ENCODE data around the gene CSH1.
"Not testable (repeated sequence)": the region's sequence is repeated elsewhere in the genome, so short reads cannot be mapped to it uniquely, and the experiment has no call there.

Gene CSH1

DNA sequence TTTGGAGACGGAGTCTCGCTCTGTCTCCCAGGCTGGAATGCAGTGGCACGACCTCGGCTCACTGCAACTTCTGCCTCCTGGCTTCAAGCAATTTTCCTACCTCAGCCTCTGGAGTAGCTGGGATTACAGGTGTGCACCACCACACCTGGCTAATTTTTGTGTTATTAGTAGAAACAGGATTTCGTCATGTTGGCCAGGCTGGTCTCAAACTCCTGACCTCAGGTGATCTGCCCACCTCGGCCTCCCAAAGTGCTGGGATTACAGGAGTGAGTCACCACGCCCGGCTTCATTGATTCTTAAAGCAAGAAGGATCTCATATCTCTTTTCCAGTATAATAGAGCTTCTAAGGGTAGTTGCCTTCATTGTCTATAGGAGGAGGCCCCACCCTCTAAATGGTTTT, 8.4 kb upstream of the CSH1 start:
- not testable (repeated sequence) for DNase-seq (ENCODE audit: low read depth, low spot score)

DNA sequence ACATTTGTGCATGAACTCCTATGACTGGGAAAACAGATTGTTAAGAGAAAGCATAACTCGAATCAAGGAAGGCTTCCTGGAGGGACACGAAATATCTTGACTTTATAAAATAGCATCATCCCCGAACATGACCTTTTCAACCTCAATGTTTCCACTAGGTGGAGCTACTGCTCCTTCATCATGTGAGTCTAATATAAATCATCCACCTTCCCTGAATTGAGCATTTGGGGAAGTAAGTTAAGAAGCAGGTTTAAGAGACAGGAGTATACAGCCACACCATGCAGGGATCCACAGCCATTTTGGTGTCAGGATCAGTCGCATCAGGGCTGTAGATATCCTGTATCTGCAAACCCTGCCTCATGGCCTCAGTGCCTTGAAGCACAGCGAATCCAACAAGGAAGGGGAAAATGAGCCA, 7.4 kb upstream of the CSH1 start:
- DNase-seq (ENCODE audit: low read depth, low spot score), result not testable (repeated sequence)

DNA sequence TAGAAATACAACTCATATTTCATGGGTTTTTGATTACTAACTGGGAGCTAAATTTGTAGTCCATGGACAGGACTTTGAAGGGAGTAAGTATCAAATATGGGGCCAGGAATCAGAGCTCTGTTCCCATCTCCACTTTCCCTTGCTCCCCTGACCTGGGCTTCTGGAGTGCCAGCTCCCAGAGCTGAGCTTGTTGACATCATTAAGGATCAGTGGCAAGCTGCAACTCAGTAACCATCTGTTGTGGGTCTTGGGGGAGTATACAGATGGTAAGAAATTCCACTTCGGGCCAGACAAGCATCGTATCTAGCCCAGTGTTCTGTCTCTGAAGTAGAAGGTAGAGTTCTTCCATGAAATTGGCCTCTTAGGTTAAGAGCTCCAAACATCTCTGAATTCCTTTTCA, 5.6 kb upstream of the CSH1 start:
- DNase-seq (ENCODE audit: low read depth, low spot score), result not testable (repeated sequence)

DNA sequence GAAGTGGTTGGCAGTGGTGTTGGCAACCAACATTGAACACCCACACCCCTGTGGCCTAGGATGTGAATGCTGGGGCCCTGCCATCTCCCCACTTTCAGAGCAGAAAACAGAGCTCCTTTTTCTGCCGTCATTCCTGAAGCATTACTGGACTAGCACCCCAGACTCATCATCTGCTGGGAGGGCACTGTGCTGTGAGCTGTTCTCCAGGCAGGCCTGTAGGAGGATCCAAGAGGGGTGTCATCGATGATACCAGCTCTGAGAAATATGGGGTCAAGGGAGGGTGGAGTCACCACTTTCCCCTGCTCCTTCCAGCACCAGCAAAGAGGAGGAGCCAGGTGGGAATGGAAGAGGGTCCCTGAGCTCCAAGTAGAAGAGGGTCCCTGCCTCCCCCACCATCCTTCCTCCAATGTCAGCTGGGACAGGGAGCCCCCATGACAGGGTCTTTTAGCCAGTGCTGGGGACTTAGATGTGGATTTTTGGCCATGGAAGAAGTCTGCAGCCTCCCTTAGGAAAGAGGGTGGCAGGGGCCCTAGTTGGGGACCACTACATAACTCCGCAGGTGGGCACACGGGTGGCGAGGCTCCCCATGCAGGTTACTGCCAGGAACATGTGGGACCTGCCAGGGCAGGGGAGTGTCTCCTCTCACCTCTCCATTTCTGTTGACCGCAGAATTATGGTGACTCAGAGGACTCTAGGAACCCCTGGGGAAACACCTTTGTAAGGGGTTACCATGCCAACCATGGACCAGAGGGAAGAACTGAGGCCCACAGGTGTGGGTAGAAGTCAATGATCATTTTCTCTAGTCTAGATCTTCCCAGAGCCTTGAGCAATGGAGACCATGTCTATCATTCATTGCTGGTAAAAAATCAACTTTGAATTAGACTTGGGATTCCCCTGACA, 2.8 kb upstream of the CSH1 start:
- DNase-seq (ENCODE audit: low read depth, low spot score), result not testable (repeated sequence)

DNA sequence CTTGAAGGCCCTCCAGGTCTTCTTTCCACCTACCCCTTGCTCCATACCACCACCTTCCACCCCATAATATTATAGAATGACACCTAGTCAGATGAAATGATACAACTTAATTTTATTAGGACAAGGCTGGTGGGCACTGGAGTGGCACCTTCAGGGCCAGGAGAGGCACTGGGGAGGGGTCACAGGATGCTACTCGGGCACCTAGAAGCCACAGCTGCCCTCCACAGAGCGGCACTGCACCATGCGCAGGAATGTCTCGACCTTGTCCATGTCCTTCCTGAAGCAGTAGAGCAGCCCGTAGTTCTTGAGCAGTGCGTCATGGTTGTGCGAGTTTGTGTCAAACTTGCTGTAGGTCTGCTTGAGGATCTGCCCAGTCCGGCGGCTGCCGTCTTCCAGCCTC, 1.6 kb downstream of the CSH1 start:
- not testable (repeated sequence) for DNase-seq (ENCODE audit: low read depth, low spot score)

DNA sequence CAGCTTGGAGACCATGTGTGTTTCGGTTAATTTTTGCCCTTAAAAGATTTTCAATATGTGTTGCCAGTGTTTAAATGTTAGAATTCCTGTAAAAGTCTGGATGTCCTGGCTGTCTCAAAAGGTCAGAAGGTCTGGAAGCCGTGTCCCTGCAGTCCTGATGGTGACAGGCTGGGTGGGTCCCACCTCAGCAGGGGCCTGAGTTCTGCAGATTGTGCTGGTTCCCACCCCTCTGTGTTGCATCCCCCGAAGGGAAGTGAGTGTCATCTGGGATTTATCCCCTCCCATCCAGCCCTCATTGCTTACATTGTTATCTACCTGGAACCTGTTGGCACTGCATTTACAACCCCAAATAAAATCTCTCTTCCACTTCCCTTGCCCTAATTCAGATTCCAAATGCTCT, 2.4 kb downstream of the CSH1 start:
- DNase-seq (ENCODE audit: low read depth, low spot score), result not testable (repeated sequence)

DNA sequence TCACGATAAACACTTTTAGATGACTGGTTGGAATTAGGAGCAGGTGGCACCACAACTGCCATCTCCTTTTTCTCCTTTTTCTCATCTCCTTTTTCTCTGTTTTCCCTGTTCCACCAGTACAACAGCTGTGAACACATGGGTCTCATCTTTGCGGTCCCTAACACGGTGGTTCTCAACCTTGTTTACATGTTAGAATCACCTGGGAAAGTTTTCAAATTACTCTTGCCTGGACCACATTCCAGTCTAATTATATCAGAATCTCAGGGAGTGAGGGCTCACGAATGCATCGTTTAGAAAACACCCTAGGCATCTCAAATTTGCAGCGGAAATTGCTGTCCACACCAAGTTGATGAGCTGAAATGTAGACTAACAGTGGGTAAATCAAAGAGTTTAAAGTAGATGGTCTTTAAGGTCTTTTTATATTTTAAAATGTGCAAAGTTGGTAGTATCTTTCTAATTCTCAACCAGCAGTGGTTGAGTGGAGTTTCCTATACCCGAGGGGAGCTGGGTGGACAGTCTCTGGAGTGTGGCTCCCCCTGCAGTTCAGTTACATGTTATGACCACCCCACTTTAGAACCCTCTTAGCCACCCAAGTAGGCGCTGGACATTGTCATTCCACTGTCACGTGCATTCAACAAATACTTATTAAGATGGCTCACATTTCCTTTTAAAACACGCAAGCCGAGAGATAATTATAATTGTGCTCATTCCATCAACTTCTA, 3.9 kb downstream of the CSH1 start:
- not testable (repeated sequence) for DNase-seq (ENCODE audit: low read depth, low spot score)

DNA sequence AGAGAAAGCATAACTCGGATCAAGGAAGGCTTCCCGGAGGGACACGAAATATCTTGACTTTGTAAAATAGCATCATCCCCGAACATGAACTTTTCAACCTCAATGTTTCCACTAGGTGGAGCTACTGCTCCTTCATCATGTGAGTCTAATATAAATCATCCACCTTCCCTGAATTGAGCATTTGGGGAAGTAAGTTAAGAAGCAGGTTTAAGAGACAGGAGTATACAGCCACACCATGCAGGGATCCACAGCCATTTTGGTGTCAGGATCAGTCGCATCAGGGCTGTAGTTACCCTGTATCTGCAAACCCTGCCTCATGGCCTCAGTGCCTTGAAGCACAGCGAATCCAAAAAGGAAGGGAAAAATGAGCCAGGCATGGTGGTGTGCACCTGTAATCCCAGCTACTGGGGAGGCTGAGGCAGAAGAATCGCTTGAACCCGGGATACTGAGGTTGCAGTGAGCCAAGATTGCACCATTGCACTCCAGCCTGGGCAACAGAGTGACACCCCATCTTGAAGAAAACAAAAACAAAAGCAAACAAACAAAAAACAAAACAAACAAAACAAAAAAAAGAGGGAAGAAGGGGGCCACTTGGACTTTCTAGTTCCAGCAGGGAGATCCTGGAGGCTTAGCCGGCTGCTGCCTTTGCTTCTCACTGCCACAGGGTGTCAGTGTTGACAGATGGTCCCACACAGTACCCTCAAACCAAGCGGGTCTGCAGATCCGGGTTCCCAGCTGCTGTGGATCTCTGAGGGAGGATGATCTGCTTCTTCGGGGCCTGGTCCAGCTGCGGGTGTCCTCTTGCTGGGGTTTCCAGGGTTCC, 7.1 kb downstream of the CSH1 start:
- not testable (repeated sequence) for DNase-seq (ENCODE audit: low read depth, low spot score)

DNA sequence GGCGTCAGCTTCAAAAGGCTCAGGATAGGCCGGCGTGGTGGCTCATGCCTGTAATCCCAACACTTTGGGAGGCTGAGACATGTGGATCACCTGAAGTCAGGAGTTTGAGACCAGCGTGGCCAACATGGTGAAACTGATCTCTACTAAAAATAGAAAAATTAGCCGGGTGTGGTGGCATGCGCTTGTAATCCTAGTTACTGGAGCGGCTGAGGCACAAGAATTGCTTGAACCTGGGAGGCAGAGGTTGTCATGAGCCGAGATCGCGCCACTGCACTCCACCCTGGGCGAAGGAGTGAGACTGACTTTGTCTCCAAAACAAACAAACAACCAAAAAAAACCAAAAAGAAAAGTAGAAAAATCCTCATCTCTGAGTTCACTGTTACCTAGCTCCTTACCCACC, 11.3 kb downstream of the CSH1 start:
- not testable (repeated sequence) for DNase-seq (ENCODE audit: low read depth, low spot score)

DNA sequence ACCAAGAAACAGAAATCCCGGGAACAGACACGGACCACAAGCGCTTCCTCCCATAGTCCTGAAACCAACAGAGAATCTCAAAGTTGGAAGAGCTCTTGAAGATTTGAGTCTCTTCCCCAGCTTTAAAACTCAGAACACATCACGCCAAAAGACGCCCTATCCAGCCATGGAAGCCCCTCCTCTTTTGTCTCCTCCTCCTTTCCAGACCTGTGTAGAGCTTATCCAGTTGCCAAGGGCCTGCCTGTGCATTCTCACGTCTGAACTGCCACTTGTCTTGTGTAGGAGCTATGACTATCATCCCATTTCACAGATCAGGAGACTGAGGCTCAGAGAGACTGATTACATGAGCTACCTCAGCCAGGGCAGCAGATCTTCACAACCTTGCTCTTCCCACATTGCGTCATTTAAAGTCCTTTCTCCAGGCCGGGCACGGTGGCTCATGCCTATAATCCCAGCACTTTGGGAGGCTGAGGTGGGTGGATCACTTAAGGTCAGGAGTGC, 13.7 kb downstream of the CSH1 start:
- not testable (repeated sequence) for DNase-seq (ENCODE audit: low read depth, low spot score)

DNA sequence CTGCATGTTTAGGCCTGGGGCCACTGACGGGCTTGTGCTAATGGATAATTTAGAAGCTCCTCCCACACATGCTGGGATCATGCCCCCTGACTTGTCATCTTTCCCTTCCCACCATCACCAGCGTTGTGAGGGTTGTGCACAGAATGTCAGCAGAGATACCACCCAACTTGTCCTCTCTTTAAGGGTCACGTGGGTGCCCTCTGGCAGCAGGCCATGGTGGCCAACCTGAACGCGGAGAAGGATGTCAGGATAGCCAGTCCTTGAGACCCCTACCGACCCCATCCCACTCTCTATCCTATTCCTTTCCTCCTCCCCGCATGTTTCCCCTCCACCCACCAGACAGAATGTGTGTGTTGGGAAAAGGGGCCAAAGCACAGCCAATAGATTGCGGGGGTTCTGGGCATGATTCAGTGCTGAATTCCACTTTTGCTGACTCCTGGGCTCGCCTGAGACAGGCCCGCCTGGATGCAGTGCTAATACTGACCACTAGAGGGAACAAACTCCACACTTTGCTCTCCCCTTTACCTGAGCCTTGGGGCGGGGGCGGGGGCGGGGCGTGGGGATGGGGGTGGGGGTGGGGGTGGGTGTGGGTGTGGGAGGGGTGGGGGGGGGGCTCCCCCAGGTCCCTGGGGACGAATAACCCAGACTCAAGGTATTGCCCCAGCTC, 14.3 kb downstream of the CSH1 start, which contains the start of gene GH2:
TSS of gene GH2 (minus strand) at position 10 of the 667 bp plus-strand sequence. CDS start 143 bp downstream, outside the sequence.
- DNase-seq (ENCODE audit: low read depth, low spot score), result no peak

DNA sequence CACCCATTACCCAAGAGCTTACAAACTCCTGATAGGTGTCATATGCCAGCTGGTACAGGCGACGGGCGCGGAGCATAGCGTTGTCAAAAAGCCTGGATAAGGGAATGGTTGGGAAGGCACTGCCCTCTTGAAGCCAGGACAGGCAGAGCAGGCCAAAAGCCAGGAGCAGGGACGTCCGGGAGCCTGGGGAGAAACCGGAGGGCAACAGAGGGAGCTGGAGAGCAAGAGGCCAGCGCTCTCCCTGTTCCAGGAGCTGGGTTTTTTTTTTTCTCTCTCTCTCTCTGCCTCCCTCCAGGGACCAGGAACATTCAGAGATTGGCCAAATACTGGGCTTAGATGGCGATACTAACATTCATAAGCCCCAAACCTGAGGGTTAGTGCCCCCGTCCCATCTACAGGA, 15.0 kb downstream of the CSH1 start:
- DNase-seq (ENCODE audit: low read depth, low spot score), result not testable (repeated sequence)

DNA sequence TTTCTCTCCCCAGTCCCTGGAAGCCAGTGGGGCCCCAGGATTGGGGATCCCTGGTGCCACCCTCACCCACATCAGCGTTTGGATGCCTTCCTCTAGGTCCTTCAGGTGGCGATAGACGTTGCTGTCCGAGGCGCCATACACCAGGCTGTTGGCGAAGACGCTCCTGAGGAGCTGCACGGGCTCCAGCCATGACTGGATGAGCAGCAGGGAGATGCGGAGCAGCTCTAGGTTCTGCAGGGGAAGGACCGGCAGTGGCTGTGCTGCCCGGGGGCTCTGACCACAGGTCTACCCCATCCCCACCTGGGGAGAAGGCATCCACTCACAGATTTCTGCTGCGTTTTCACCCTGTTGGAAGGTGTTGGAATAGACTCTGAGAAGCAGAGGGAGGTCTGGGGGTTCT, 15.7 kb downstream of the CSH1 start:
- DNase-seq (ENCODE audit: low read depth, low spot score), result no peak

DNA sequence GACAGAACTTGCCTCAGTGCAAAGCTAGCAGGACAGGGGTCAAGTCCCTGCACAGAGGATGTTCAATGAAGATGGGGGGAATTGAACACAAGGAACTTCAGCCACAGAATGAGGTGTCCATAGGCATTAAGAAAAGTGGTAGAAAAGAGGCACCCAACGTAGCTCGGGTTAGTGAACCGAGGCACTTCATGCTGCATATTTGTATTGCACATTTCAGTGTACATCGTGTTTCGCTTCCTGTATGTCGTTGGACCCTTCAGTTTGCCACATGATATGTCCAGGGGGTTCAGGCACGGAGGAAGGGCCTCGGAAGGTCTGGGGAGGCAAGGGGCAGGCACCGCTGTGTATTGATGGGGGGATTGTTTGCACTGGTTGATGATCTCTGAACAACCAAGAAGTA, 18.0 kb downstream of the CSH1 start:
- DNase-seq (ENCODE audit: low read depth, low spot score), result not testable (repeated sequence)

DNA sequence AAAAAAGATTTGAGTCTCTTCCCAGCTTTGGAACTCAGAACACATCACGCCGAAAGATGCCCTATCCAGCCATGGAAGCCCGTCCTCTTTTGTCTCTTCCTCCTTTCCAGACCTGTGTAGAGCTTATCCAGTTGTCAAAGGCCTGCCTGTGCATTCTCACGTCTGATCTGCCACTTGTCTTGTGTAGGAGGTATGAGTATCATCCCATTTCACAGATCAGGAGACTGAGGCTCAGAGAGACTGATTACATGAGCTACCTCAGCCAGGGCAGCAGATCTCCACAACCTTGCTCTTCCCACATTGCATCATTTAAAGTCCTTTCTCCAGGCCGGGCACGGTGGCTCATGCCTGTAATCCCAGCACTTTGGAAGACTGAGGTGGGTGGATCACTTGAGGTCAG, 21.7 kb downstream of the CSH1 start:
- not testable (repeated sequence) for DNase-seq (ENCODE audit: low read depth, low spot score)

DNA sequence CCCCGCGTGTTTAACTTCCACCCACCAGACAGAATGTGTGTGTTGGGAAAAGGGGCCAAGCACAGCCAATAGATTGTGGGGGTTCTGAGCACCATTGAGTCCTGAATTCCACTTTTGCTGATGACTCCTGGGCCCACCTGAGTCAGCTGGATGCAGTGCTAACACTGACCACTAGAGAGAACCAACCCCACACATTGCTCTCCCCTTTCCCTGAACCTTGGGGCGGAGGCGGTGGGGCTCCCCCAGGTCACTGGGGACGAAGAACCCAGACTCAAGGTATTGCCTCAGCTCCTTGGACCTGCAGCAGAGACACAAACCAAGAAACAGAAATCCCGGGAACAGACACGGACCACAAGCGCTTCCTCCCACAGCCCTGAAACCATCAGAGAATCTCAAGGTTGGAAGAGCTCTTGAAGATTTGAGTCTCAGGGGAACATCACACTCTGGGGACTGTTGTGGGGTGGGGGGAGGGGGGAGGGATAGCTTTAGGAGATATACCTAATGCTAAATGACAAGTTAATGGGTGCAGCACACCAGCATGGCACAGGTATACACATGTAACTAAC, 22.2 kb downstream of the CSH1 start:
- DNase-seq (ENCODE audit: low read depth, low spot score), result not testable (repeated sequence)

DNA sequence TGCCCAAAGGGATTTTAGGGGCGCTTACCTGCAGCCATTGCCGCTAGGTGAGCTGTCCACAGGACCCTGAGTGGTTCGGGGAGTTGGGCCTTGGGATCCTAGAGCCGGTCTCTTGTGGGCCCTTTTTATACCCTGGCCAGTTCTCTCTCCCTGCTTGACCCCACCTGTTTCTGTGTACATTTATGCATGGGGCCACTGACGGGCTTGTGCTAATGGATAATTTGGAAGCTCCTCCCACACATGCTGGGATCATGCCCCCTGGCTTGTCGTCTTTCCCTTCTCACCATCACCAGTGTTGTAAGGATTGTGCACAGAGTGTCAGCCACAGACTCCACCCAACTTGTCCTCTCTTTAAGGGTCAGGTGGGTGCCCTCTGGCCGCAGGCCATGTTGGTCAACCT, 22.8 kb downstream of the CSH1 start, which contains the start of gene CSH2:
TSS of gene CSH2 (minus strand) at position 101 of the 400 bp plus-strand sequence. CDS start at position 38, 63 bp downstream.
- DNase-seq (ENCODE audit: low read depth, low spot score), result not testable (repeated sequence)

DNA sequence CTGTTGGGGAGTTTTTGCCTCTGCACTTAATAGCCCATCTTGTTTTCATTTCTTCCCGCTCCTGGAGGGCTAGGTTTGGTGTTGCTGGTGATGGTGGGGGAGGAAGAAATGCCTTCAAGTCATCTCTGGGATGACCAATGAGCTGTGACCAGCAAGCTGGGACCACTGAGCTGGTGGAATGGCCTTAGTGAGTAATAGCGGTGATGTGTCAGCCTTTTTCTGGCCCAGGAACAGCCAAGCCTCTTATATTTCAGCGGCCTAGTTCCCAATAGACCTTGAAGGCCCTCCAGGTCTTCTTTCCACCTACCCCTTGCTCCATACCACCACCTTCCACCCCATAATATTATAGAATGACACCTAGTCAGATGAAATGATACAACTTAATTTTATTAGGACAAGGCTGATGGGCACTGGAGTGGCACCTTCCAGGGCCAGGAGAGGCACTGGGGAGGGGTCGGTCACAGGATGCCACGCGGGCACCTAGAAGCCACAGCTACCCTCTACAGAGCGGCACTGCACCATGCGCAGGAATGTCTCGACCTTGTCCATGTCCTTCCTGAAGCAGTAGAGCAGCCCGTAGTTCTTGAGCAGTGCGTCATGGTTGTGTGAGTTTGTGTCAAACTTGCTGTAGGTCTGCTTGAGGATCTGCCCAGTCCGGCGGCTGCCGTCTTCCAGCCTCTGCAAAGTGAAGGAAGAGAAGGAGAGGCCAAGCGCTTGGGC, 24.6 kb downstream of the CSH1 start:
- DNase-seq (ENCODE audit: low read depth, low spot score), result not testable (repeated sequence)

DNA sequence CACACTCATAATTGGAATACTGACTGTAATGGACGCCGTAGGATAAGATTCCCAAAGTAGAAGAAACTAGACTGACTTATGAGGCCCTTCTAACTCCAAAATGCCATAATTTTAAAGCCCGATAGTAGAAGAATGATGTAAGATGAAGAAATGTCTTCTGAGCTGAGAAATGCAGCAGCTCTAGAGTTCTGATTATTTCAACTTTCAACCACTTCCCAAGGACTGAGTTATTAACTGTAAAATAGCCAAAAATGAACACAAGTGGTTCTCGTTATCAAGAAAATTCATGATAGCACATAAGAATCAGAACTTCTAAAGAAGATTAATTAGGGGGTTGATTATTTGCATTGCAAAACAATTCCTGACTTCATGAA, 26.1 kb downstream of the CSH1 start:
- not testable (repeated sequence) for DNase-seq (ENCODE audit: low read depth, low spot score)
